Measurements from ENCODE around the gene ASNSD1.

The ASNSD1 gene

GRCh38 chr2:189621781-189622180, 39.5 kb upstream of the ASNSD1 start:
- ChIA-PET CTCF (no interaction called here), POLR2A (no interaction called here)
- no peak for DNase-seq (ENCODE audit: low read depth, low spot score)
- TF ChIP-seq CTCF (IDR thresholded peaks at IDR 0.05; ENCODE audit: insufficient read depth, low read length, missing control alignments): no peak
- no peak overlapping the region for H3K4me3 ChIP-seq (ENCODE audit: low read depth, low read length)

- no peak for TF ChIP-seq CTCF (IDR thresholded peaks at IDR 0.05; ENCODE audit: insufficient read depth, low read length, missing control alignments)
- ChIA-PET CTCF (interaction anchor here (1.0 kb wide), 1 partner anchor 38 kb away, joined by 3 read pairs; no protein-coding TSS in a partner anchor), POLR2A (no interaction called here)
- no peak for DNase-seq (ENCODE audit: low read depth, low spot score)
- H3K4me3 ChIP-seq (ENCODE audit: low read depth, low read length): no peak overlapping the region
Measured at GRCh38 chr2:189623049-189623448, 38.2 kb upstream of the ASNSD1 start.

GRCh38 chr2:189624648-189625355, 36.5 kb upstream of the ASNSD1 start:
- POLR2A ChIA-PET: no interaction called here
- H3K4me3 ChIP-seq (ENCODE audit: low read depth, low read length): no peak overlapping the region
- CTCF ChIA-PET: no interaction called here
- no peak for DNase-seq (ENCODE audit: low read depth, low spot score)
- TF ChIP-seq CTCF (IDR thresholded peaks at IDR 0.05; ENCODE audit: insufficient read depth, low read length, missing control alignments): no peak

- H3K4me3 ChIP-seq (ENCODE audit: low read depth, low read length): no peak overlapping the region
- no peak for TF ChIP-seq CTCF (IDR thresholded peaks at IDR 0.05; ENCODE audit: insufficient read depth, low read length, missing control alignments)
- no peak for DNase-seq (ENCODE audit: low read depth, low spot score)
- POLR2A ChIA-PET: no interaction called here
- CTCF ChIA-PET: no interaction called here
Measured at GRCh38 chr2:189625636-189626035, 35.6 kb upstream of the ASNSD1 start.

- no peak for DNase-seq (ENCODE audit: low read depth, low spot score)
- ChIA-PET POLR2A (no interaction called here), CTCF (no interaction called here)
- H3K4me3 ChIP-seq (ENCODE audit: low read depth, low read length): no peak overlapping the region
- no peak for TF ChIP-seq CTCF (IDR thresholded peaks at IDR 0.05; ENCODE audit: insufficient read depth, low read length, missing control alignments)
Measured at GRCh38 chr2:189627789-189628188, 33.5 kb upstream of the ASNSD1 start.

- POLR2A ChIA-PET: no interaction called here
- no peak for TF ChIP-seq CTCF (IDR thresholded peaks at IDR 0.05; ENCODE audit: insufficient read depth, low read length, missing control alignments)
- CTCF ChIA-PET: interaction anchor here (0.6 to 0.9 kb wide), 3 partner anchors 11 to 30 kb away, joined by 3 to 4 read pairs (median 3); no protein-coding TSS in a partner anchor
- H3K4me3 ChIP-seq (ENCODE audit: low read depth, low read length): no peak overlapping the region
- no peak for DNase-seq (ENCODE audit: low read depth, low spot score)
Measured at GRCh38 chr2:189628817-189629530, 32.3 kb upstream of the ASNSD1 start.

Measured in AG04449 (cell line).